Stimulated activated CD4-positive, alpha-beta T cell treated with anti-CD3 and anti-CD28 coated beads, Interleukin-1b, Interleukin-23, amount 100 ng/mL, for 4 hours (primary cell): Measurements from ENCODE around the gene BRD1.
"Not testable (repeated sequence)": the region's sequence is repeated elsewhere in the genome, so short reads cannot be mapped to it uniquely, and the experiment has no call there.

Experiments used
- DNase-seq, 2 donors: peaks; one replicate each; pipeline ENCODE4 v3.0.0-alpha.2; 2020; ENCODE audit warnings: low read depth in 2 of 2

BRD1 gene

DNA sequence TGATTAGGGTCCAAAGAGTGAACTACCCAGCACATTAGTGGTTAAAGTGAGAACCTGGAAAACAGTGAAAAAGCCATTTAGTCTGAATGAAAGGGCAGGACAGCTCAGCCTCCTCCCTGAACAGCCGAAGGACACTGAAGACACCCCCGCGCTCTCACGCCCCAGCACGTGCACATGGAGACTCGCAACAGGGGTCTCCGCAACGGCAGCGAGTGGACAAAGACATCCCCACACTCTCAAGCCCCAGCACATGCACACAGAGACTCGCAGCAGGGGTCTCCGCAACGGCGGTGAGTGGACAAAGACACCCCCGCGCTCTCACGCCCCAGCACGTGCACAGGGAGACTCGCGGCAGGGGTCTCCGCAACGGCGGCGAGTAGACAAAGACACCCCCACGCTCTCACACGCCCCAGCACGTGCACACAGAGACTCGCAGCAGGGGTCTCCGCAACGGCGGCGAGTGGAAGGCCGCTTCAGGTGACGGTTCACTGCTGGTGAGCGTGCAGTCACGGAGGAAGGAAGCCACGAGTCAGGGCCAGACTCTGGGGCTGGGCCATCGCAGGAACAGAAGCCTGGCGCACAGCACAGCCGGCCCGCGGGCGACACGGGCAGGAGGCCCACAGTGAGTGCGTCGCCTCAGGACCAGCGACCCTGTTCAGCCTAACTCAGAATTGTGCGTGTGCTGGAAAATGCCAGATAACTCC is 43.6 kb downstream of the BRD1 start:
- no peak for DNase-seq

DNA sequence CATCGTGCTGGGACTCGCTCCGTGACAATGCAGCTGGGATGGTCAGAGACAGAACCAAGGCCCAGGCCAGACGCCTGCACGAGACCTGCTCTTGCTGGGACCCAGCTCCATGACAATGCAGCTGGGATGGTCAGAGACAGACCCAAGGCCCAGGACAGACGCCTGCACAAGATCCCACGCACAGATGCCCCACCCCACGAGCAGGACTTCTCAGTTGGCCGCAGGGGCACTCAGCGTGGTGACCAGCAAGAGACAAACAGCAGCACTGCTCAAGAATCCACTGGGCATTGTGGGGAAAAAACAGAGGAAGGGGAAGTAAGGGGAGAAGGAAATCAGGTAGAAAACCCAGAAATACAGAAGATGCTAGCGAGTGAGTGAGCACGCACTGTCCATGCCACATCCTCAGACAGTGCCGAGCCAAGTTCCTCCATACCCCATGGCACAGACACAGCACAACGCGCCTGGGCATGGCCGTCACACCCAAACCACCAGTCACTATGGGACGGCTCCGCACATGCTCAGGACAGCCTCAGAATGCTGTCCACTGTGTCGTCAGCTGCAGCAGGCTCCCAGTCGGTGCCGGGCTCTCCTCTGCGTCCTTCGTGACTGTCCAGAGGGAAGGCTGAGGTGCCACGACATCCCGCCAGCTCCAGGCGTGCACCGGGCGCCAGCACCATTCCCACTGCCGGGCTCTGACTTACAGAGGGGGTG is 44.5 kb downstream of the BRD1 start:
- DNase-seq: no peak

DNA sequence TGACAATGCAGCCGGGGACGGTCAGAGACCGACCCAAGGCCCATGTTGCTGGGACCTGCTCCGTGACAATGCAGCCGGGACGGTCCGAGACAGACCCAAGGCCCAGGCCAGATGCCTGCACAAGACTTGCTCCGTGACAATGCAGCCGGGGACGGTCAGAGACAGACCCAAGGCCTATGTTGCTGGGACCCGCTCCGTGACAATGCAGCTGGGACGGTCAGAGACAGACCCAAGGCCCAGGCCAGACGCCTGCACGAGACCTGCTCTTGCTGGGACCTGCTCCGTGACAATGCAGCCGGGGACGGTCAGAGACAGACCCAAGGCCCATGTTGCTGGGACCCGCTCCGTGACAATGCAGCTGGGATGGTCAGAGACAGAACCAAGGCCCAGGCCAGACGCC is 45.8 kb downstream of the BRD1 start:
- not testable (repeated sequence) for DNase-seq

DNA sequence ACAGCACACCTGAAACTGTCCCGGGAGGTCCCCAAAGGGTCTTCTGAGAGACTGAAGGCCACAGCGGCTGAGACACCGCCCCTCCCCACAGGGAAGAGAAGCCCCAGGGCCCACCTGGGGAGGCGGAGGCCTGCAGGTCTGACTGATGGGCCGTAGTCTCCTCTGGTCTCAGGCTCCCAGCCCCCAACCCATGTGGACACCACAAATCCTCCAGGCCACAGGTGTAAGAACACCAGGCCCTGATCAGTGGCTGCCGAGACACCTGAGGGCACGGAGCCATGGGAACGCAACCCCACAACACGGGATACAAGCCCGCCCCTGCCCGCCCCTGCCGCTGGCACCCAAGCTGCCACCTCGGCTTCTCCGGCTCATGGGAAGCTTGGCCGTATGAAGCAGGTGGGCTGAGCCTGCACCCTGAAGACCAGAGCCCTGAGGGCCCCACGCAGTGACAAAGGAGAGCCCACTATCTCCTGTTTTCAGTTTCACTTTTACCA is 46.3 kb downstream of the BRD1 start:
- DNase-seq: no peak

DNA sequence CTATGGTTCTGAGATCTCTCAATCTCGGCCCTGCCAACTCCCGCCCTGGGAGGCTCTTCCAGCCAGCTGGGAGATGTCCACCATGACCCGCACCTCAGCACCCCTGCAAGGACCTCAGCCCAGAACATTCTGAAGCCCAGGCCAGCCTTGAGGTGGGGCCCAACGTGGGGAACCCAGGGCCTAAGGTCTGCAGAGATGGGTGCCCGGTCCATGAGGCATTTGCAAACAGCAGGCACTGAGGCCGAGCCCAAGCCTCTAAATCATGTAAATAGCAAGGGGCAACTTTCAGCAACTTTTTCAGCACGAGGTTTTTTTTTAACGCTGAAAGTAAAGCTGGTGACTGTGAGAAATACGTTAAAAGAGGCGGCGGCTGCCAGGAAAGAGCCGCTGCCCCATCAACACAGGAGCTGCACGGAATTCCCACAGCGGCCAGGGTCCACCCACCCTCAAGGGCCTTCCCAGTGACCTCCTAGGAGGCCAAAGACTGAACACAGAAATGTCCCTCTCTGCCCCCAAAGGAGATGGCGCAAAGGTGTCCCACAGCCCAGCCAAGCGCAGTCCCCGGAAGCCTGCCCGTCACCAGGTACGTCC is 46.9 kb downstream of the BRD1 start:
- DNase-seq: no peak

DNA sequence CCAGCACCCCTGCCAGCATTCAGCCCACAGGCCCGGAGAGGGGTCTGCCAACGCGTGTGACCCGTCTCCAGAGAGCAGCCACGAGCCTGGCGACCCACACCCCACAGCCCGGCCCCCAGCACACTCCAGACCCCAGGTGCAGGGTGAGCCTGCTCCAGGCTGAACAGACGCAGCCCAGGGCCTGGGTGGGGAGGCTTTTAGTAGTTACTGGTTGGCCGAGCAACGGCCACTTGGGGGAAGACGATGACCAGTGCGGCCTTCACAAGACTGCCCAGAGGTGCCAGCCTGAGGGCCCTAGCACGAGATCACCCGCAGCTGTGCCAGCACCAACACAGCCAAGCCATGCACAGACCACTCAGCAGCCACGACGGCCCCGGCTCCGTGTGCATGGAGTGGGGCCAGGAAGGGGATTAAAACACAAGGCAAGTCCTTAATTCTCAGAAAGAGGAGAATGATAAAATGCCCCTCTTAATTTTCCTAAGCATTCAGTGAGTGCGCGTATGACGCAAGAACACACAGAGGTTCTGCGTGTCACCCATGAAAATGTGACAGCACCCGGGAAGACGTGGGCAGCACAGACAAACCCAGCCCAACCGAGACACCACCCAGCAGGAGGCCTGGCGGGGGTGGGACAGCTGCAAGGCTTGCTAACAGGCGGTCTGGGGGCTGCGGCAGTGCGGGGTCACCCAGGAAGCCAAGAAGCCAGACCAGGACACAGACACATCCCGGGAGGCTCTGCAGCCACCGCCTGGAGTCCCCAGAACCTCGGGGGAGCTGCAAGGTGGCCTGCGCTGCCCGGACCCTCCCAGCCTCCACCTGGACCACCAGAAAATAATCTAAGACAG is 47.6 kb downstream of the BRD1 start:
- DNase-seq: no peak

DNA sequence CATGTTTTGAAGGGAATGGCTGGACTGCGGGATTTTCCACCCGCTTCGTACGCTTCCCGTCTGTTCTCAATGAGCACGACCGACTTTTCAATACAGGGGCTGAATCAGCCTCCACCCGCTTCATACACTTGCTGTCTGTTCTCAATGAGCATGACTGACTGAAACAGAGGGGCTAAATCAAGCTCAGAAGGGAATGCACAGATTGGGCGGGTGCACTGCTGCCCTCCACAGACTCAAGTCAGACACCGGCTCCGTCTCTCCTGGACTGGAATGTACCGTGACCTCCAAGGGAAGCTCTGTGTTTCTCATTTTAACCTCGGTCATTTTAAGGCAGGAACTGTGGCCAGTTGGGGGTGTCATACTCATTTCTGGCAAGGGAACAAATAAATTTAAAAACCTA is 48.5 kb downstream of the BRD1 start:
- DNase-seq: no peak

DNA sequence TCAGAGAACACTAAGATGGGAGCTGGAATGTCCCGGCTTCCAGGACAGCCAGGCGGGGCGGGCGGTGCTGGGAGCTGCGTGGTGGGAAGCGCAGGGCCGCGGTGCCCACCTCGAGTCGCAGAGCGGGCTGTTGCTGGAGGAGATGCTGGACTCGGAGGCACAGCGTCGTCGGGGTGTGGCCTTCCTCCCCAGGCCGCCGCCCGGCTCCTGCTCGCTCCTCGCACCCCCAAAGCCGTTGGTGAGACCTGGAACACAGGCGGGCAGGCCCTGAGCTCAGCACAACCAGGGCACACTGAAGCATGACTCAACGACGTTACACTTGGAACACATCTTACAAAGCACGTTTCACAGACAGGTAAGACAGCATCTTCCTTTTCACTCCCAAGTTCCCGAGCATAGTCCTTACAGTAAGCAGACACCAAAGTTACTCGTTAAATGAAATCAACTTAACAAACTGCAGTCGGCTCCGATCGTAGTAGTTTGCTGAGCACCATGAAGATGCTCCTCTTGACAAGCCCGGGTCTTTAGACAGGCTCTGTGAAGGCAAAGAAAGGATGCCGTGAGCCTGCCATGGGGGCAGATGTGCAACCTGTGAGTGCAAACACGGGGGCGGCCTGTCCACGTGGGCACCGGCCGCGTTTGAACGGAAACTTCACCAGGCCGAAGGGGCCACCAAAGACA is 50.0 kb downstream of the BRD1 start:
- no peak for DNase-seq

DNA sequence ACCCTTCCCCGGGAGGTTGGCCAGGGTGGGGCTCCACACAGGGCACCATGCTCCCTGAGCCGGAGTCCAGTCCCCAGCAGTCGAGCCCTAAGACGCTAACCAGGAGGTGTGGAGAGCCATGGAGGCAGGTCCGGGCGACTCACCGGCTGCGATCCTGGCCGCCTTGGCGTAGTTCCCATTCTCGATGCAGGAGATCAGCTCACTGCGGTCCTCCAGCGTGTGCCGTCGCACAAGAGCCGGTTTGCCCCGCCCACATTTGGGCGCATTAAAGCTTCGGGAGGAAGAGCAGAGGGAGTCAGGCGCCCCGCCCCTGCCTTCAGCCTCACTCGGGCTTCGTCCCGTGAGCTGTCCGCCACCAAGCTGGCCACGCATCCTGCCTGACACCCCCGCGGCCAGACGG is 50.8 kb downstream of the BRD1 start:
- DNase-seq: no peak

DNA sequence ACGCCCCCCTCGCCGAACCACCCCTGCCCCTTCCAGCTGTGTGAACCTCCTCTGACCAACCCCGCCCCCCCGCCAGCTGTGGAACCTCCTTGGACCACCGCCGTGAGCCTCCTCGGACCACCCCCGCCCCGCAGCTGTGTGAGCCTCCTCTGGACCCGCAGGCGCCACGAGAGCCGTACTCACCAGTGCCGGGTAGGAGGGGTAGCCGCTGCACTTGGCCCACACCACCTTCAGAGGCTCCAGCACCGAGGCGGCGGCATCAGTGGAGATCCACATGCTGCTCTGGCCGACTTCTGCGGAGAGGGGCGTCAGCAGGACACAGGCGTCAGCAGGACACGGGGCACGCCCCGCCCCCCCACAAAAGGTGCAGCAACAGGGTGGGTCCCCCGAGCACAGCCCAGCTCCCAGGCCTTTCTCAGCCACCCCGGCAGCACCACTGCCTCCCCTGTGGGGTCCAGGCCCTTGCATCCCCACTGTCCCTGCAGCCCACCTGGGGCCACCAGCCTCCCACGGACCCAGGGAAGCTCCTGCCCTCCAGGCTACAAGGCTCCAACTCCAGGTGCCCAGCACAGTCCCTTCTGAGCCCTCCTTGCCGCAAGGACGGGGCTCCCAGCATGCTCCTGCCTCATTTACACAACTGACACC is 51.7 kb downstream of the BRD1 start:
- no peak for DNase-seq

DNA sequence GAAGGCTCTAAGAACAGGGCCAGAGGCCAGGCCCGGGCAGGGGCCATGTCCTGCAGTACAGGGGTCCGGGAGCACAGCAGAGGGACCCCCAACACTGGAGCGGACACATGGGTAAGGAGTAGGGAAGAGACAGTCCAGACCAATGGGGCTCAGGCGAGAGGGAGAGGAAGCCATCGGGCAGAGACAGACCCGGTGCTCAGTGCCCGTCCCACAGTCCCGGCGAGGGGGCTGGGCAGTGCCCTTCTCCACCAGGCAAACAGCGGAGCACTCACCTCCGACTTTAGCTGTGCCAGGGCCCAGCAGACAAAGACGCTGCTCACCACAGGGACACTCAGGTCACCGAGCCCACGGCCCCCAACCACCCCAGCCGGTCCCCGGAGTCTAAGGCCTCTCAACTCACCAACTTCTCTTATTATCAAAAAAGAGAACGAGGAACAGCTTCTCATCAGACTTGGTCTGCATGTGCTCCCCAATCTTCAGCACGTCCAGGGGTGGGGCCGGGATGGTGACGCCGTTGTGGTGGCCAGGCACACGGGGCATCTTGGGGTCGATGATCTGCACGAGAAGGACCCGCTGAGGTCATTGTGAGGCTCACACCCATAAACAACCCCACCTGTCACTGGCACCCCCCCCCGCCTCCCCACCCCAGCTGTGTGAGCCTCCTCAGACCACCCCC is 52.3 kb downstream of the BRD1 start:
- no peak for DNase-seq

DNA sequence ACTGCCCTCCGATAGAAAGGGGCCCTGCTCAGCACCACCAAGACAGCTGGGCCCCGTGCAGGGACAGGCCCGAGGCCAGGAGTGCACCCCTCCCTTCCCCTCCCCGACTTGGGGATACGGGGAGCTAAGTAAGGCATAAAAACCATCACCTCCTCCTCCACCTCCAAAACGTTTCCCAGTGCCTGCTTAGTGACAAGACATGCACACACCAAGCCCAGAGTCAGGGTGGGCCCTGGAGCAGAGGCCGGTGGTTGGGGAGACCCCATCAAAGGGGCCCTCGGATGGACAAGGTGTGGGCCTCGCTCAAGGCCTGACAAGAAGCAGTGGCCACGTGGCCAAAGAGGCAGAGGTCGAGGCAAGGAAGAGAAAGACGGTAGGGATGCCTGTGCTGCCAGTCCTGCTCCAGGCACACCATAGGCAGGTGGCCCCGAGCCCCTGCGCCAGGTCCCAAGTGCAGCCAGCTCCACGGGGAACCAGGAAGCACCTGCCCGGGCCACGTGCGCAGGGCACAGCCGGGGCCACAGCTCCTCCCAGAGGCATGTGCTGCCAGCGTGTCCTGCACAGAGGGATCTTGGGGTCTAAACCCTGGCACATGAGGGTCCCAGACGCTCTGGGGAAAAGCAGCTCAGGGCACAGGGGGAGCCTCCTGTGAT is 53.0 kb downstream of the BRD1 start:
- no peak for DNase-seq

DNA sequence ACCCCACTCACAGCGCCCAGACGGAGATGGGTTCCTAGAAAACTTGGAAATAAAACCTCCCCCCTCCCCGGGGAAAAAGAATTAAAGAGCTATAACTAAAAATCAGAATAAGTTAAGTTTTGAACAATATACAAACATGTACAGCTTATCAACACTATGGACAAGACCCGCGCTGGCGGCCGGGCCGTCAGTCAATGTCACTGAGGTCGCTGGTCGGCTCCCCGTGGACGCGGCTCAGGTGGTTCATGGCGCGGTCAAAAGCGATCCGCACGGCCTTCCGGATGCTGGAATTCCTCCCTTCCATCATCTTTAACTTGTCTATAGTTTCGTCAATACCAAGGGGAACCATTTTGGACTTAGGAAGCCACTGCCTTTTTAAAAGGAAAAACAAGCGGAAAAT is 53.6 kb downstream of the BRD1 start:
- no peak for DNase-seq

DNA sequence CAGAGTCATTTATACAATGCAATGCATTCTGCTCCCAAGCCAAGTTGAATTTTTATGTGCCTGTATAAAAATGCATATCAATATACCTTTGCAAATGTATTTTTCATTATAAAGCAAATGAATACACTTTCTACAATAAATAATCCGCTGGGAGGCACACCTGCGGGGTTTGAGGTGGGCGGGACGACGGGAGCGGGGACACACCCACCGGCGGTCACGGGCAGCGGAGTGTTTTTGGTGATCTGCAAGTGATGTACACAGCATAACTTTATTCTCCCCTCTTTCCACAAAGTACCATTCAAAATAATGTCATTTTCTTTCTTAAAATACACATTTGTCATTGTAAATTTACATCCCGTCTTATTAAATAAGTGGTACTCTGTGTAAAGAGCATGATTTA is 54.1 kb downstream of the BRD1 start:
- DNase-seq: no peak

DNA sequence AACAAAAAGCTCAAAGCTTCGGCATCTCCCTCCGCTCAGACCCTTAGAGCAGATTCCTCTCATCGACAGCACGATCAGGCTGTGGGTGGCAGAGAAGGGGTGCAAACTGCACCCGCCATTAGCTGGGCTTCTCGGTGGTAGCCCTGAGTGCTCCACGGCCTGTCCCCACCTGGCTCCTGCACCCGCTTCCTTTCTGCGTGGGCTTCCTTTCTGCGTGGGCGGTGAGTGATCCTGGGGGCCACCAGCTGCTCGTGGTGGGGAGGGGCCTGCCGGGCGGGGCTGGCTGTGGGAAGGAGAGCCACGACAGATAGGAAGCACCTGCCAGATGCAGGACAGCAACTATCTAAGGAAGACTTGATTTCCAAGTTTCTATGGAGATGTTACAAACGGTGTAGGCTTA is 55.0 kb downstream of the BRD1 start:
- no peak for DNase-seq

DNA sequence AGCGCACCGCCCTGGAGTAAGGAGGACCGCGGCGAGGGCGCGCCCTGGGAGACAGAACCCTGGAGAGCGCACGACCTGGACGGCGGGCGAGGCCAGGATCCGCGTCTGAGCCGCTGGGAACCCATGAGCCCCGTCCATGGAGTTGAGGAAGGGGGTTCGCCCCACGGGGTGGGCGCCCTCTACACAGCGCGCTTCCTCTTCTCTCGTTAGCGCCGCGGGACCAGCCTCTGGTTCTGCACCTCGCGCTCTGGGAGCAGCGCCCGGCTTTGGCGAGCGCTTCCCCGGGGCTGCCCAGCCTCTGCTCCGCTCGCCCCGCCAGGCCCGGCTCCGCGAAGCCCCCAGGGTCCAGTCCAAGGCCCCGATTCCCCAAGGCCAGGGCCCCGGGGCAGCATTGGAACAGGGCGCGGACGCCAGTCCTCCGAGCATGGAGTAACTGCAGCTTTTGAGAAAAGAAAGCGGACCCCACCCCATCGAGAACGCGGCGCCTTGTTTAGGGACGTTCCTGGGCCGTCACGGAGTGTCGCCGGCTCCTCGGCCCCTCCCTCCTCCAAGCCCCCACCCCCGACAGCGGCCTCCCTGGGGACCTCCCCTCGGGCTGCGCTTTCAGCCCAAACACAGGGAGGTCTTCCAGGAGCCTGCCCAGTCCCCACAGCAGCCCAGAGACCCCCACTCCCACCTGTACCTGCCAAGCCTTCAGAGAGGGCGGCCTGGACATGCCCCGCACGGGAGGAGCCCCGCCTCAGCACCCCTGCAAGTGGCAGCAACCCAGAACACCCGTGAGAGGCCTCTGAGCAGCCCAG is 56.2 kb downstream of the BRD1 start:
- no peak for DNase-seq

DNA sequence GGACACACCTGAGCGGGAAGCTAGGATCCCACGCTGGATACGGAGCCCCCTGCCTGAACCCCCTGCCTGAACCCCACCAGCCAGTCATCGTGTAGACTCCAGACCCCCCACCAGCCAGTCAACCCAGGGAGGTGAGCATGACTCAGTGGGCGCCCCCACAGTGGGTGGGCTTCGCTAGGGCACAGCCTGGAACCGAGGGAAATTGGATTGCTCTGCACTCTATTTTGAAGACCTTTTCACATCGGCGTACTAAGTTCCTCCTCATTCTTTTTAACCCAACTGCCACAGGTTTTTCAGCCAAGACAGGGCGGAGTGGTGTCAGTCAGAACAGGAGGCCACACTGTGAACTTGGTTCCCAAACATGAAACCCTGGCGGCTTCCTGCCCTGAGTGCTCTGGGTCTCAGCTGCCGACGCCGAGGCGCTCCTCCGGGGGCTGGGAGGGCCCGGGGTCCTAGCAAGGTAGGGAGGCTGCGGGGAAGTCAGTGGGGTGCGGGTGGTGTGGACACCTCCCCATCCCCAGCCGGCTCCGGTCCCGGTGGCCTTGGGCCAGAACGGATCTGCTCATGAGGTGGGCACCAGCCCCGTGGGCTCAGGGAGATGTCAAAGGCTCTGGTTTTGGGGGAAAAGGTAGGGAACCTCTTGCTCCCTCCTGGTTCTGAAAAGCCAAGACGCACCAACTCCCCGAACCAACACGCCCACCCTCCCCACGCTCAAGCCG is 57.0 kb downstream of the BRD1 start:
- no peak for DNase-seq
